K562 (cell line): Measurements from ENCODE around the gene NTNG1. TPM values are rescaled to one million over a fixed set of nuclear protein-coding genes. Genes with fewer than 3 reads are reported as not detected.

Source experiments
- ATAC-seq: fragments of 200-7000 bp; cut with Tn5 transposase; 3 replicates; pipeline ENCODE4 v1.9.1; 2020; ENCODE audit warnings: moderate library complexity
- BruUV-seq: library from RNA; stranded (reverse); fragments of 400-500 nt; replicated peaks from 2 replicates; lab custom pipeline; 2021; lab: Mats Ljungman, UMichigan
- CTCF ChIA-PET: fragments of 300-600 bp; formaldehyde crosslinking; extraction: SDS; loops from one replicate; lab custom pipeline; 2021; ENCODE audit warnings: low intra/inter-chr PET ratio; lab: Yijun Ruan, JAX
- POLR2A ChIA-PET: fragments of 300-600, 350-650 bp; sonication (Branson Sonifier 250); formaldehyde crosslinking; extraction: SDS; loops from one replicate; lab custom pipeline; 2021; ENCODE audit warnings: antibody characterized with exemption, inconsistent platforms; lab: Yijun Ruan, JAX
- DNase-seq, 4 experiments: peaks; one replicate each; pipeline versions ENCODE4 v3.0.0 to v3.0.0-alpha.2; 2011 to 2018; ENCODE audit warnings: low spot score in 3 of 4, mixed read lengths in 3 of 4; ENCODE audit errors: extremely low read depth in 1 of 4
- FAIRE-seq: peaks from 2 replicates; lab custom pipeline; 2011; peaks lifted over from hg19 to GRCh38; lab: Jason Lieb, UNC
- H2AFZ ChIP-seq: 2 replicates; pipeline ENCODE4 v1.6.0; 2011; ENCODE audit warnings: low read depth, low read length, control low read depth, inconsistent platforms
- H3K27ac ChIP-seq: fragments of 200-600 bp; 3 replicates; pipeline ENCODE4 v1.8.0; 2011; ENCODE audit warnings: low read depth, mild to moderate bottlenecking, control low read depth, inconsistent platforms, low read length, moderate library complexity, mixed read lengths; ENCODE audit errors: extremely low read depth
- H3K27me3 ChIP-seq, 2 experiments: fragments of 300-600 bp in 1 of 2; 2 replicates in 1 of 2; 3 replicates in 1 of 2; pipeline versions ENCODE4 v1.6.0 to v1.8.0; 2011; ENCODE audit warnings: inconsistent platforms in 2 of 2, low read length in 2 of 2, mild to moderate bottlenecking in 1 of 2, mixed read lengths in 1 of 2, moderate library complexity in 1 of 2; ENCODE audit not compliant: control insufficient read depth in 2 of 2, insufficient read depth in 2 of 2
- H3K36me3 ChIP-seq: fragments of 300-600 bp; 3 replicates; pipeline ENCODE4 v1.8.0; 2011; ENCODE audit warnings: mild to moderate bottlenecking, low read length, inconsistent platforms; ENCODE audit not compliant: control insufficient read depth, insufficient read depth
- H3K4me1 ChIP-seq, 2 experiments: fragments of 200-600 bp in 1 of 2; replicated peaks in 1 of 2; 2 replicates in 1 of 2; 3 replicates in 1 of 2; pipeline versions ENCODE4 v1.5.1 to v1.8.0; 2011; ENCODE audit warnings: inconsistent platforms in 2 of 2, low read length in 2 of 2, mild to moderate bottlenecking in 1 of 2, mixed read lengths in 1 of 2, moderate library complexity in 1 of 2; ENCODE audit not compliant: control insufficient read depth in 2 of 2, insufficient read depth in 2 of 2
- H3K4me2 ChIP-seq: 2 replicates; pipeline ENCODE4 v1.6.1; 2011; ENCODE audit warnings: low read length, control low read depth, inconsistent platforms, mixed read lengths; ENCODE audit not compliant: insufficient read depth
- H3K4me3 ChIP-seq: fragments of 200-600 bp; sonication (generic), shearing (Covaris generic); 2 replicates; pipeline ENCODE4 v1.5.1; 2016; ENCODE audit warnings: control low read depth, inconsistent platforms
- H3K79me2 ChIP-seq: fragments of 200-600 bp; 3 replicates; pipeline ENCODE4 v1.8.0; 2011; ENCODE audit warnings: low read length, inconsistent platforms; ENCODE audit not compliant: control insufficient read depth, insufficient read depth
- H3K9ac ChIP-seq, 2 experiments: 2 replicates each; pipeline versions ENCODE4 v1.6.0 to v1.6.1; 2011; ENCODE audit warnings: low read depth in 2 of 2, low read length in 2 of 2, control low read depth in 1 of 2, inconsistent platforms in 1 of 2, mild to moderate bottlenecking in 1 of 2, mixed read lengths in 1 of 2; ENCODE audit not compliant: insufficient read depth in 1 of 2
- H3K9me1 ChIP-seq: one replicate; pipeline ENCODE4 v1.6.0; 2011; ENCODE audit warnings: inconsistent platforms, mild to moderate bottlenecking, low read length, moderate library complexity; ENCODE audit not compliant: control insufficient read depth, insufficient read depth
- H3K9me3 ChIP-seq: replicated peaks from 2 replicates; pipeline ENCODE4 v1.5.1; 2011; ENCODE audit warnings: low read depth, low read length, inconsistent platforms; ENCODE audit not compliant: control insufficient read depth, insufficient read depth
- H4K20me1 ChIP-seq: replicated peaks from 2 replicates; pipeline ENCODE4 v1.6.1; 2011; ENCODE audit warnings: low read length, inconsistent platforms, mixed read lengths; ENCODE audit not compliant: control insufficient read depth, insufficient read depth
- EWSR1 ChIP-seq: fragments of 450-650 bp; IDR thresholded peaks from 2 replicates; pipeline ENCODE4 v1.6.1; 2018; ENCODE audit warnings: borderline replicate concordance, mild to moderate bottlenecking, low read depth, moderate library complexity; ENCODE audit not compliant: partially characterized antibody
- FOXJ3 ChIP-seq: sonication (generic); formaldehyde crosslinking; IDR thresholded peaks from 2 replicates; pipeline ENCODE4 v1.4.0; 2020; ENCODE audit warnings: mild to moderate bottlenecking, missing genetic modification reagents
- HMG20A ChIP-seq: fragments of 450-650 bp; formaldehyde crosslinking; conservative IDR thresholded peaks from 2 replicates; pipeline ENCODE4 v1.4.0; 2020; ENCODE audit warnings: mild to moderate bottlenecking, mixed read lengths
- JUN ChIP-seq, 2 experiments: sonication (generic) in 1 of 2; formaldehyde crosslinking in 1 of 2; IDR thresholded peaks; 2 replicates each; pipeline versions ENCODE4 v1.6.1 to v1.8.0; 2012 to 2022; ENCODE audit warnings: borderline replicate concordance in 2 of 2, mild to moderate bottlenecking in 2 of 2, improper control_type of control experiment in 1 of 2, low read depth in 1 of 2, low read length in 1 of 2, missing genetic modification reagents in 1 of 2
- MECOM ChIP-seq: fragments of 250-450 bp; sonication (Bioruptor Pico); IDR thresholded peaks from 2 replicates; pipeline ENCODE4 v1.8.0; 2022; ENCODE audit warnings: inconsistent platforms
- RFX5 ChIP-seq: IDR thresholded peaks from 2 replicates; pipeline ENCODE4 v1.6.1; 2011; ENCODE audit warnings: low read depth, mild to moderate bottlenecking, improper control_type of control experiment, low read length
- SIN3B ChIP-seq: fragments of 450-650 bp; IDR thresholded peaks from 2 replicates; pipeline ENCODE4 v1.6.1; 2017; ENCODE audit warnings: low read depth, mild to moderate bottlenecking, moderate library complexity
- SIX5 ChIP-seq, 2 experiments: IDR thresholded peaks; 2 replicates each; pipeline ENCODE4 v1.6.1; 2011; ENCODE audit warnings: low read length in 2 of 2, borderline replicate concordance in 1 of 2, low read depth in 1 of 2, mild to moderate bottlenecking in 1 of 2, moderate library complexity in 1 of 2; ENCODE audit not compliant: insufficient read depth in 1 of 2
- TBL1XR1 ChIP-seq, 2 experiments: IDR thresholded peaks; 2 replicates each; pipeline ENCODE4 v1.6.1; 2012; ENCODE audit warnings: improper control_type of control experiment in 2 of 2, low read length in 2 of 2, mild to moderate bottlenecking in 1 of 2
- THRAP3 ChIP-seq: fragments of 450-650 bp; IDR thresholded peaks from 2 replicates; pipeline ENCODE4 v1.6.1; 2016; ENCODE audit warnings: mild to moderate bottlenecking, inconsistent platforms, borderline replicate concordance
- YBX1 ChIP-seq: fragments of 450-650 bp; IDR thresholded peaks from 2 replicates; pipeline ENCODE4 v1.7.1; 2016; ENCODE audit warnings: mild to moderate bottlenecking
- ZNF174 ChIP-seq: fragments of 250-450 bp; sonication (Bioruptor Pico); IDR thresholded peaks from 2 replicates; pipeline ENCODE4 v1.4.0; 2020; ENCODE audit warnings: mild to moderate bottlenecking
- ZNF224 ChIP-seq: sonication (generic); formaldehyde crosslinking; IDR thresholded peaks from 2 replicates; pipeline ENCODE4 v1.8.0; 2022; ENCODE audit warnings: mild to moderate bottlenecking, missing genetic modification reagents
- ZNF274 ChIP-seq: IDR thresholded peaks from 2 replicates; pipeline ENCODE4 v1.6.1; 2011; ENCODE audit warnings: low read depth, mild to moderate bottlenecking, low read length, moderate library complexity, borderline replicate concordance
- ZNF583 ChIP-seq: fragments of 250-450 bp; sonication (Bioruptor Pico); IDR thresholded peaks from 2 replicates; pipeline ENCODE4 v1.4.0; 2020
- ZNF644 ChIP-seq: fragments of 200-800 bp; sonication (Bioruptor generic); IDR thresholded peaks from 2 replicates; pipeline ENCODE4 v1.6.1; 2016; ENCODE audit warnings: low read depth, missing genetic modification characterization, missing compliant biosample characterization
- ZNF76 ChIP-seq: fragments of 250-450 bp; sonication (Bioruptor Pico); IDR thresholded peaks from 2 replicates; pipeline ENCODE4 v1.4.0; 2020; ENCODE audit warnings: mild to moderate bottlenecking, moderate library complexity, borderline replicate concordance
- ZNF77 ChIP-seq: fragments of 250-450 bp; sonication (Bioruptor Pico); IDR thresholded peaks from 2 replicates; pipeline ENCODE4 v1.5.0; 2020
- ZSCAN29 ChIP-seq: fragments of 450-650 bp; IDR thresholded peaks from 2 replicates; pipeline ENCODE4 v1.6.1; 2017
- WGBS: fragments of 100-300 bp; shearing (Covaris generic); methylation state at CpG from one replicate; pipeline ENCODE4 v1.1.6; 2016; ENCODE audit warnings: low coverage, mixed read lengths; ENCODE audit not compliant: insufficient coverage; ENCODE audit errors: missing lambda C conversion rate; 5-methylcytosine and 5-hydroxymethylcytosine counted together
- in situ Hi-C: fragments of 300-500 bp; cut with MboI; formaldehyde crosslinking; loops from 4 replicates; pipeline ENCODE4 v1.15.0; 2018; ENCODE audit warnings: inconsistent platforms, mixed read lengths
- intact Hi-C: fragments of 100-400 bp; cut with micrococcal nuclease; formaldehyde crosslinking; loops from 2 replicates; pipeline ENCODE4 v1.14.2; 2022
- polyA plus RNA-seq, 8 experiments: library from polyadenylated mRNA; depleted of rRNA in 4 of 8; stranded (reverse) in 5 of 8; unstranded in 3 of 8; fragments of >200 nt; fragmentation: Nextera tagmentation in 2 of 8; fragmentation: Illumina TruSeq in 1 of 8; extraction: Ambion mirVana in 2 of 8; extraction: Trizol in 1 of 8; gene quantifications; 2 replicates each; pipeline versions ENCODE4 v1.2.1 to v1.2.3, GENCODE V29; 2011 to 2014; ENCODE audit warnings: inconsistent platforms in 1 of 8, missing spikeins in 1 of 8
- total RNA-seq, 7 experiments: library from RNA; depleted of rRNA in 6 of 7; stranded (reverse); fragments of >200 nt in 6 of 7; fragmentation: Illumina TruSeq in 2 of 7; extraction: Trizol in 2 of 7; gene quantifications; 2 replicates each; pipeline versions ENCODE4 v1.2.1 to v1.2.3, GENCODE V29; 2011 to 2021; ENCODE audit warnings: low replicate concordance in 1 of 7
- TF ChIP-seq, protein P1 (sequence below): fragments of 250-450 bp; sonication (Bioruptor Pico); IDR thresholded peaks from 2 replicates; pipeline ENCODE4 v1.6.1; 2021; ENCODE audit warnings: mild to moderate bottlenecking
- TF ChIP-seq, protein P2 (sequence below): fragments of 450-650 bp; IDR thresholded peaks from 2 replicates; pipeline ENCODE4 v1.6.1; 2017; ENCODE audit warnings: antibody characterized with exemption

The NTNG1 gene
- total and polyA plus RNA-seq, 9 of the 15 experiments (the other 6 are each of a cell fraction or from before 2014, with no cell fraction given) = not detected

DNA sequence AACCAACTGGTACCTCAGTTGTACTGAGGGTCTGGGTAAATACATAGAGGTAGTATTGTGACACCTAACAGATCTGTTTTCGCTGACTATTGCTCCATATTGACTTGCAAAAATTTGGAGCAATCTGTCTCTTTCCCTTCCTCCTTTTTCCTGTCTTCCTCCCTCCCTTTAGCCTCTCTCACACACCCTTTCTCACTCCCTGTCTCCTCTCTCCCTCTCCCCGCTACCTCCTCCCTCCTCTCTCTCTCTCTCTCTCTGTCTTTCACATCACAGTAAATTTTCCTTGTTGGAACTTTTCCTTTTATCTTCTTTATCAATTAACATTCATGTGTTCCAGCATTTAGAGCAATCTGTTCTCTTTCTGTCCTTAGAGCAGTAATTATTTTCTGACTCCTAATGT is 278.2 kb downstream of the NTNG1 start (continued):
- no peak for TF ChIP-seq EWSR1
- TF ChIP-seq ZNF274 = no peak
- TF ChIP-seq ZSCAN29 = no peak
- no peak for TF ChIP-seq ZNF583 (CRISPR knock-in tag)
- no peak for TF ChIP-seq ZNF77 (CRISPR knock-in tag)
- TF ChIP-seq ZNF174 (CRISPR knock-in tag) = no peak
- no peak for TF ChIP-seq TBL1XR1 (IDR thresholded peaks at IDR 0.05; ENCODE audit: low read length in 2 of 2)
- no peak for TF ChIP-seq HMG20A
- no peak for TF ChIP-seq ZNF224 (CRISPR knock-in tag)
- TF ChIP-seq ZNF76 (CRISPR knock-in tag) = no peak
- TF ChIP-seq SIX5 (IDR thresholded peaks at IDR 0.05; ENCODE audit: borderline replicate concordance in 1 of 2, insufficient read depth in 1 of 2, low read depth in 1 of 2, low read length in 2 of 2) = no peak
- no peak for TF ChIP-seq RFX5
- TF ChIP-seq SIN3B = no peak
- TF ChIP-seq, protein P1, sequence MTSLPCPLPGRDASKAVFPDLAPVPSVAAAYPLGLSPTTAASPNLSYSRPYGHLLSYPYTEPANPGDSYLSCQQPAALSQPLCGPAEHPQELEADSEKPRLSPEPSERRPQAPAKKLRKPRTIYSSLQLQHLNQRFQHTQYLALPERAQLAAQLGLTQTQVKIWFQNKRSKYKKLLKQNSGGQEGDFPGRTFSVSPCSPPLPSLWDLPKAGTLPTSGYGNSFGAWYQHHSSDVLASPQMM = no peak

DNA sequence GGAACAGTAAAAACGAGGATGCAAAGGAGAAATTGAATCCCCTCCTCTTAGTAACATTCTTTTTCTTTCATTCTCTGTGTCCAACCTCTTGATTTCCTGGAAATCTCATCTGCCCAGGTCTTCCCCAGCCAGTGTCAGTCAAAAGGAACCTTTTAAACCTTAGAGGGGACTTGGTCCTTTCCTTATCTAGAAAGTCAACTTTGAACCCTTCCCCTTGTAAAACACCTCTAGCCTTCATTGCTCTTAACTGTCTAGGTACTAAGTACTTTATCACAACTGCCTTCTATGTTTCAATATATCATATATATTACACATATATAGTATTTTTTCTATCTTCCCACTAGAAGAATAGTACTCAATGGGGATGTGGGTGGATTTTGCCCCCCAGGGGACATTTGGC is 282.1 kb downstream of the NTNG1 start:
- Histone ChIP-seq H2AFZ (no peak overlapping the region), H3K4me1 (no peaks in the 10 kb centered on the region), H3K27ac (no peak overlapping the region), H3K9me3 (no peaks in the 10 kb centered on the region), H3K9me1 (no peaks in the 10 kb centered on the region), H4K20me1 (no peaks in the 10 kb centered on the region), H3K4me3 (no peak overlapping the region), H3K79me2 (no peaks in the 10 kb centered on the region), H3K9ac (no peak overlapping the region), H3K4me2 (no peak overlapping the region), H3K27me3 (no peaks in the 10 kb centered on the region), H3K36me3 (no peaks in the 10 kb centered on the region)
- ChIA-PET CTCF (no interaction called here), POLR2A (no interaction called here)
- WGBS = 0% methylated on average over 1 of the region's 1 CpG
- in situ Hi-C loops (no loop called here), intact Hi-C loops (no loop called here)
- no peak for FAIRE-seq
- no peak for DNase-seq
- ATAC-seq = no peak
- no TSS peak for BruUV-seq
- TF ChIP-seq THRAP3 (no peak), YBX1 (no peak), ZNF644 (tag) (no peak), FOXJ3 (CRISPR knock-in tag) (no peak), MECOM (CRISPR knock-in tag) (no peak), JUN (IDR thresholded peaks at IDR 0.05; ENCODE audit: borderline replicate concordance, low read depth, low read length) (no peak), JUN (CRISPR knock-in tag; IDR thresholded peaks at IDR 0.05; ENCODE audit: borderline replicate concordance) (no peak)
- TF ChIP-seq, protein P2, sequence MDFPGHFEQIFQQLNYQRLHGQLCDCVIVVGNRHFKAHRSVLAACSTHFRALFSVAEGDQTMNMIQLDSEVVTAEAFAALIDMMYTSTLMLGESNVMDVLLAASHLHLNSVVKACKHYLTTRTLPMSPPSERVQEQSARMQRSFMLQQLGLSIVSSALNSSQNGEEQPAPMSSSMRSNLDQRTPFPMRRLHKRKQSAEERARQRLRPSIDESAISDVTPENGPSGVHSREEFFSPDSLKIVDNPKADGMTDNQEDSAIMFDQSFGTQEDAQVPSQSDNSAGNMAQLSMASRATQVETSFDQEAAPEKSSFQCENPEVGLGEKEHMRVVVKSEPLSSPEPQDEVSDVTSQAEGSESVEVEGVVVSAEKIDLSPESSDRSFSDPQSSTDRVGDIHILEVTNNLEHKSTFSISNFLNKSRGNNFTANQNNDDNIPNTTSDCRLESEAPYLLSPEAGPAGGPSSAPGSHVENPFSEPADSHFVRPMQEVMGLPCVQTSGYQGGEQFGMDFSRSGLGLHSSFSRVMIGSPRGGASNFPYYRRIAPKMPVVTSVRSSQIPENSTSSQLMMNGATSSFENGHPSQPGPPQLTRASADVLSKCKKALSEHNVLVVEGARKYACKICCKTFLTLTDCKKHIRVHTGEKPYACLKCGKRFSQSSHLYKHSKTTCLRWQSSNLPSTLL = no peak
